HepG2 (cell line): Measurements from ENCODE around the gene TMPRSS7. TPM values are rescaled to one million over a fixed set of nuclear protein-coding genes. Genes with fewer than 3 reads are reported as not detected.

Experiments
- CHCHD3 ChIP-seq: sonication (generic); formaldehyde crosslinking; IDR thresholded peaks from 2 replicates; pipeline ENCODE4 v1.8.0; 2022; ENCODE audit warnings: mild to moderate bottlenecking, missing genetic modification reagents, moderate library complexity
- DR1 ChIP-seq: sonication (generic); formaldehyde crosslinking; IDR thresholded peaks from 2 replicates; pipeline ENCODE4 v1.8.0; 2021; ENCODE audit warnings: mild to moderate bottlenecking, missing genetic modification reagents, inconsistent platforms
- NFKBIZ ChIP-seq: IDR thresholded peaks from 2 replicates; pipeline ENCODE4 v1.6.1; 2018; ENCODE audit warnings: missing genetic modification reagents, missing compliant biosample characterization
- NR2F2 ChIP-seq: IDR thresholded peaks from 2 replicates; pipeline ENCODE4 v1.6.1; 2012; ENCODE audit warnings: low read depth, inconsistent platforms, borderline replicate concordance
- NRL ChIP-seq: sonication (generic); formaldehyde crosslinking; IDR thresholded peaks from 2 replicates; pipeline ENCODE4 v1.5.0; 2020; ENCODE audit warnings: missing genetic modification reagents, mild to moderate bottlenecking, moderate library complexity, borderline replicate concordance
- POLR2AphosphoS5 ChIP-seq: IDR thresholded peaks from 2 replicates; pipeline ENCODE4 v1.6.1; 2012; ENCODE audit warnings: low read depth, low read length
- SCMH1 ChIP-seq: sonication (generic); formaldehyde crosslinking; IDR thresholded peaks from 2 replicates; pipeline ENCODE4 v1.9.0; 2021; ENCODE audit warnings: missing genetic modification reagents, mild to moderate bottlenecking, borderline replicate concordance
- SNAPC2 ChIP-seq: sonication (generic); formaldehyde crosslinking; IDR thresholded peaks from 2 replicates; pipeline ENCODE4 v1.8.1; 2022; ENCODE audit warnings: mild to moderate bottlenecking, missing genetic modification reagents
- U2AF1 ChIP-seq: fragments of 200-400 bp; formaldehyde crosslinking; optimal IDR thresholded peaks from 2 replicates; pipeline ENCODE3; 2017; ENCODE audit warnings: mild to moderate bottlenecking, low read depth, low read length
- ZNF207 ChIP-seq: fragments of 450-650 bp; IDR thresholded peaks from 2 replicates; pipeline ENCODE4 v1.6.1; 2016; ENCODE audit warnings: antibody characterized with exemption, borderline replicate concordance
- ZNF777 ChIP-seq: sonication (generic); formaldehyde crosslinking; IDR thresholded peaks from 2 replicates; pipeline ENCODE4 v1.4.0; 2020; ENCODE audit warnings: missing genetic modification reagents
- ZNF816 ChIP-seq: sonication (generic); formaldehyde crosslinking; IDR thresholded peaks from 2 replicates; pipeline ENCODE4 v1.8.0; 2022; ENCODE audit warnings: missing genetic modification reagents, mild to moderate bottlenecking, borderline replicate concordance
- polyA plus RNA-seq, 8 experiments: library from polyadenylated mRNA; depleted of rRNA in 3 of 8; stranded (reverse) in 7 of 8; unstranded in 1 of 8; fragments of >200 nt; fragmentation: Illumina TruSeq in 4 of 8; extraction: Trizol in 4 of 8; gene quantifications; 2 replicates each; pipeline versions ENCODE4 v1.2.1 to v1.2.3, GENCODE V29; 2011 to 2016; ENCODE audit warnings: low read depth in 4 of 8, missing spikeins in 1 of 8, mixed read lengths in 1 of 8; ENCODE audit not compliant: insufficient read depth in 1 of 8
- total RNA-seq, 5 experiments: library from RNA; depleted of rRNA; stranded (reverse); fragments of >200 nt; fragmentation: Illumina TruSeq; extraction: Trizol; gene quantifications; 2 replicates each; pipeline ENCODE4 v1.2.3, GENCODE V29; 2016; ENCODE audit warnings: low read depth in 1 of 5
- TF ChIP-seq, protein P1 (sequence below): sonication (generic); formaldehyde crosslinking; IDR thresholded peaks from 2 replicates; pipeline ENCODE4 v1.5.0; 2020; ENCODE audit warnings: mild to moderate bottlenecking, missing genetic modification reagents, moderate library complexity
- TF ChIP-seq, protein P2 (sequence below): sonication (generic); formaldehyde crosslinking; IDR thresholded peaks from 2 replicates; pipeline ENCODE4 v1.4.0; 2020; ENCODE audit warnings: missing genetic modification reagents, borderline replicate concordance
- TF ChIP-seq, protein P3 (sequence below), 2 experiments: sonication (generic) in 1 of 2; formaldehyde crosslinking in 1 of 2; IDR thresholded peaks; 2 replicates each; pipeline versions ENCODE4 v1.4.0 to v1.6.1; 2018 to 2020; ENCODE audit warnings: missing genetic modification reagents in 2 of 2, borderline replicate concordance in 1 of 2, low read depth in 1 of 2, mild to moderate bottlenecking in 1 of 2, missing biosample characterization in 1 of 2
- TF ChIP-seq, protein P4 (sequence below): sonication (generic); formaldehyde crosslinking; conservative IDR thresholded peaks from 2 replicates; pipeline ENCODE4 v1.8.0; 2022; ENCODE audit warnings: missing genetic modification reagents

The TMPRSS7 gene
- total and polyA plus RNA-seq, 2 of the 13 experiments (the other 11 are each of a cell fraction or from before 2014, with no cell fraction given): not detected

DNA sequence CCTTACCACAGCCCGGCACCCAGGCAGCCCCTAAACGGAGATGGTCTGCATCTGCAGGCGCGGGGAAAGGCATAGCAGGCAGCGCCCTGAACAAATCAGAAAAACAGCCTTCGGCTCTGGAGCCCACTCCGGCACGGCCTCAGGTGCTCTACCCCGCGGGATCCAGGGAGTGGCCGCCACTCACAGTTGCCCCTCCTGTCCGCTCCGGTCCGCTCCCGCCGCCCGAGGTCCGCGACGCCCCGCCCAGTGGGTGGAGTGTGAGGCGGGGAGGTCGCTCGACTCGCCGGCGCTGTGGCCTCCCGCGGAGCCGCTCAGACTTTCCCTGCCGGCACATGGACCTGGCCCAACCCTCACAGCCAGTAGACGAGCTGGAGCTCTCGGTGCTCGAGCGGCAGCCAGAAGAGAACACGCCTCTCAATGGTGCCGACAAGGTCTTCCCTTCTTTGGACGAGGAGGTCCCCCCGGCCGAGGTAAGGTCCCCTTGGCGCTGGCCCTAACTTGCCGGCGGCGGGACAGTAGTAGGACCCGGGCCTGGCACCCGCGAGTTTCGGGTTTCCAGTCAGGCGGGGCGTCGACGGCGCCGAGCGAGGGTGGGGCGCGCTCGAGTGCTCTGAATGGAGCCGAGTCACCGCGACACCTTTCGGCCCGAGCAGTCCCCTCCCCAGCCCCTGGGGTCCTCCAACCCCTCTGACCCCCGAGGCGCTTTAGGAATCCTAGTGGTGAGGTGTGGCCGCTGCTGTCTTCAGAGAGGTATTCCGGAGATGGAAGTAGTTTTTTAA, 51.7 kb downstream of the TMPRSS7 start, which contains the start of gene C3orf52 (continued):
- TF ChIP-seq, protein P1, sequence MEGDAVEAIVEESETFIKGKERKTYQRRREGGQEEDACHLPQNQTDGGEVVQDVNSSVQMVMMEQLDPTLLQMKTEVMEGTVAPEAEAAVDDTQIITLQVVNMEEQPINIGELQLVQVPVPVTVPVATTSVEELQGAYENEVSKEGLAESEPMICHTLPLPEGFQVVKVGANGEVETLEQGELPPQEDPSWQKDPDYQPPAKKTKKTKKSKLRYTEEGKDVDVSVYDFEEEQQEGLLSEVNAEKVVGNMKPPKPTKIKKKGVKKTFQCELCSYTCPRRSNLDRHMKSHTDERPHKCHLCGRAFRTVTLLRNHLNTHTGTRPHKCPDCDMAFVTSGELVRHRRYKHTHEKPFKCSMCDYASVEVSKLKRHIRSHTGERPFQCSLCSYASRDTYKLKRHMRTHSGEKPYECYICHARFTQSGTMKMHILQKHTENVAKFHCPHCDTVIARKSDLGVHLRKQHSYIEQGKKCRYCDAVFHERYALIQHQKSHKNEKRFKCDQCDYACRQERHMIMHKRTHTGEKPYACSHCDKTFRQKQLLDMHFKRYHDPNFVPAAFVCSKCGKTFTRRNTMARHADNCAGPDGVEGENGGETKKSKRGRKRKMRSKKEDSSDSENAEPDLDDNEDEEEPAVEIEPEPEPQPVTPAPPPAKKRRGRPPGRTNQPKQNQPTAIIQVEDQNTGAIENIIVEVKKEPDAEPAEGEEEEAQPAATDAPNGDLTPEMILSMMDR (CRISPR knock-in tag): 0 out of 2 replicates have a peak, but pooled peaks have one; percentile 12
- no peak; the same call in 1 of the 2 replicates for TF ChIP-seq NRL (CRISPR knock-in tag)
- TF ChIP-seq, protein P2, sequence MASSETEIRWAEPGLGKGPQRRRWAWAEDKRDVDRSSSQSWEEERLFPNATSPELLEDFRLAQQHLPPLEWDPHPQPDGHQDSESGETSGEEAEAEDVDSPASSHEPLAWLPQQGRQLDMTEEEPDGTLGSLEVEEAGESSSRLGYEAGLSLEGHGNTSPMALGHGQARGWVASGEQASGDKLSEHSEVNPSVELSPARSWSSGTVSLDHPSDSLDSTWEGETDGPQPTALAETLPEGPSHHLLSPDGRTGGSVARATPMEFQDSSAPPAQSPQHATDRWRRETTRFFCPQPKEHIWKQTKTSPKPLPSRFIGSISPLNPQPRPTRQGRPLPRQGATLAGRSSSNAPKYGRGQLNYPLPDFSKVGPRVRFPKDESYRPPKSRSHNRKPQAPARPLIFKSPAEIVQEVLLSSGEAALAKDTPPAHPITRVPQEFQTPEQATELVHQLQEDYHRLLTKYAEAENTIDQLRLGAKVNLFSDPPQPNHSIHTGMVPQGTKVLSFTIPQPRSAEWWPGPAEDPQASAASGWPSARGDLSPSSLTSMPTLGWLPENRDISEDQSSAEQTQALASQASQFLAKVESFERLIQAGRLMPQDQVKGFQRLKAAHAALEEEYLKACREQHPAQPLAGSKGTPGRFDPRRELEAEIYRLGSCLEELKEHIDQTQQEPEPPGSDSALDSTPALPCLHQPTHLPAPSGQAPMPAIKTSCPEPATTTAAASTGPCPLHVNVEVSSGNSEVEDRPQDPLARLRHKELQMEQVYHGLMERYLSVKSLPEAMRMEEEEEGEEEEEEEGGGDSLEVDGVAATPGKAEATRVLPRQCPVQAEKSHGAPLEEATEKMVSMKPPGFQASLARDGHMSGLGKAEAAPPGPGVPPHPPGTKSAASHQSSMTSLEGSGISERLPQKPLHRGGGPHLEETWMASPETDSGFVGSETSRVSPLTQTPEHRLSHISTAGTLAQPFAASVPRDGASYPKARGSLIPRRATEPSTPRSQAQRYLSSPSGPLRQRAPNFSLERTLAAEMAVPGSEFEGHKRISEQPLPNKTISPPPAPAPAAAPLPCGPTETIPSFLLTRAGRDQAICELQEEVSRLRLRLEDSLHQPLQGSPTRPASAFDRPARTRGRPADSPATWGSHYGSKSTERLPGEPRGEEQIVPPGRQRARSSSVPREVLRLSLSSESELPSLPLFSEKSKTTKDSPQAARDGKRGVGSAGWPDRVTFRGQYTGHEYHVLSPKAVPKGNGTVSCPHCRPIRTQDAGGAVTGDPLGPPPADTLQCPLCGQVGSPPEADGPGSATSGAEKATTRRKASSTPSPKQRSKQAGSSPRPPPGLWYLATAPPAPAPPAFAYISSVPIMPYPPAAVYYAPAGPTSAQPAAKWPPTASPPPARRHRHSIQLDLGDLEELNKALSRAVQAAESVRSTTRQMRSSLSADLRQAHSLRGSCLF: no peak
- no peak for TF ChIP-seq NFKBIZ (CRISPR knock-in tag)
- no peak for TF ChIP-seq SCMH1 (CRISPR knock-in tag)
- 0 out of 2 replicates have a peak, but pooled peaks have one; percentile 29 for TF ChIP-seq ZNF816 (CRISPR knock-in tag)
- TF ChIP-seq, protein P3, sequence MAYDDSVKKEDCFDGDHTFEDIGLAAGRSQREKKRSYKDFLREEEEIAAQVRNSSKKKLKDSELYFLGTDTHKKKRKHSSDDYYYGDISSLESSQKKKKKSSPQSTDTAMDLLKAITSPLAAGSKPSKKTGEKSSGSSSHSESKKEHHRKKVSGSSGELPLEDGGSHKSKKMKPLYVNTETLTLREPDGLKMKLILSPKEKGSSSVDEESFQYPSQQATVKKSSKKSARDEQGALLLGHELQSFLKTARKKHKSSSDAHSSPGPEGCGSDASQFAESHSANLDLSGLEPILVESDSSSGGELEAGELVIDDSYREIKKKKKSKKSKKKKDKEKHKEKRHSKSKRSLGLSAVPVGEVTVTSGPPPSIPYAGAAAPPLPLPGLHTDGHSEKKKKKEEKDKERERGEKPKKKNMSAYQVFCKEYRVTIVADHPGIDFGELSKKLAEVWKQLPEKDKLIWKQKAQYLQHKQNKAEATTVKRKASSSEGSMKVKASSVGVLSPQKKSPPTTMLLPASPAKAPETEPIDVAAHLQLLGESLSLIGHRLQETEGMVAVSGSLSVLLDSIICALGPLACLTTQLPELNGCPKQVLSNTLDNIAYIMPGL (CRISPR knock-in tag; IDR thresholded peaks at IDR 0.05; ENCODE audit: borderline replicate concordance in 1 of 2, low read depth in 1 of 2): no peak; a peak in 2 of 4 replicates
- no peak; the same call in 1 of the 2 replicates for TF ChIP-seq DR1 (CRISPR knock-in tag)
- TF ChIP-seq, protein P4, sequence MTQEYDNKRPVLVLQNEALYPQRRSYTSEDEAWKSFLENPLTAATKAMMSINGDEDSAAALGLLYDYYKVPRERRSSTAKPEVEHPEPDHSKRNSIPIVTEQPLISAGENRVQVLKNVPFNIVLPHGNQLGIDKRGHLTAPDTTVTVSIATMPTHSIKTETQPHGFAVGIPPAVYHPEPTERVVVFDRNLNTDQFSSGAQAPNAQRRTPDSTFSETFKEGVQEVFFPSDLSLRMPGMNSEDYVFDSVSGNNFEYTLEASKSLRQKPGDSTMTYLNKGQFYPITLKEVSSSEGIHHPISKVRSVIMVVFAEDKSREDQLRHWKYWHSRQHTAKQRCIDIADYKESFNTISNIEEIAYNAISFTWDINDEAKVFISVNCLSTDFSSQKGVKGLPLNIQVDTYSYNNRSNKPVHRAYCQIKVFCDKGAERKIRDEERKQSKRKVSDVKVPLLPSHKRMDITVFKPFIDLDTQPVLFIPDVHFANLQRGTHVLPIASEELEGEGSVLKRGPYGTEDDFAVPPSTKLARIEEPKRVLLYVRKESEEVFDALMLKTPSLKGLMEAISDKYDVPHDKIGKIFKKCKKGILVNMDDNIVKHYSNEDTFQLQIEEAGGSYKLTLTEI (CRISPR knock-in tag): no peak
- TF ChIP-seq NR2F2: no peak
- TF ChIP-seq ZNF777 (CRISPR knock-in tag): peak; percentile 83
- TF ChIP-seq U2AF1: no peak
- TF ChIP-seq CHCHD3 (CRISPR knock-in tag): 0 out of 2 replicates have a peak, but pooled peaks have one; percentile 60
- TF ChIP-seq SNAPC2 (CRISPR knock-in tag): no peak
- no peak for TF ChIP-seq ZNF207
- no peak for TF ChIP-seq POLR2AphosphoS5
